GM12874 (cell line): ENCODE results near the gene FGFR3.

Experiments
- CTCF ChIP-seq: IDR thresholded peaks from 2 replicates; pipeline ENCODE4 v1.5.1; 2011; ENCODE audit warnings: low read depth, mild to moderate bottlenecking, control low read depth, low read length, moderate library complexity; ENCODE audit not compliant: insufficient read depth

The FGFR3 gene

GRCh38 chr4:1751919-1752283 is 41.2 kb upstream of the FGFR3 start:
- TF ChIP-seq CTCF = no peak

- TF ChIP-seq CTCF = no peak
Observed at GRCh38 chr4:1752284-1753041, 40.6 kb upstream of the FGFR3 start.

GRCh38 chr4:1753294-1753696 is 39.8 kb upstream of the FGFR3 start:
- no peak for TF ChIP-seq CTCF

- TF ChIP-seq CTCF = no peak
Observed at GRCh38 chr4:1753697-1754311, 39.3 kb upstream of the FGFR3 start.

GRCh38 chr4:1754336-1754735 is 38.8 kb upstream of the FGFR3 start:
- no peak for TF ChIP-seq CTCF

- TF ChIP-seq CTCF = no peak
Observed at GRCh38 chr4:1755297-1755696, 37.8 kb upstream of the FGFR3 start.

GRCh38 chr4:1756079-1756478 is 37.0 kb upstream of the FGFR3 start:
- no peak for TF ChIP-seq CTCF
